ENCODE data around the gene DRGX.

DRGX gene

GRCh38 chr10:49395741-49396665 lies at the start of gene DRGX:
DRGX (minus strand) TSS chr10:49396089; CDS start chr10:49395440, 649 bp downstream.
- no peak for DNase-seq

DNA sequence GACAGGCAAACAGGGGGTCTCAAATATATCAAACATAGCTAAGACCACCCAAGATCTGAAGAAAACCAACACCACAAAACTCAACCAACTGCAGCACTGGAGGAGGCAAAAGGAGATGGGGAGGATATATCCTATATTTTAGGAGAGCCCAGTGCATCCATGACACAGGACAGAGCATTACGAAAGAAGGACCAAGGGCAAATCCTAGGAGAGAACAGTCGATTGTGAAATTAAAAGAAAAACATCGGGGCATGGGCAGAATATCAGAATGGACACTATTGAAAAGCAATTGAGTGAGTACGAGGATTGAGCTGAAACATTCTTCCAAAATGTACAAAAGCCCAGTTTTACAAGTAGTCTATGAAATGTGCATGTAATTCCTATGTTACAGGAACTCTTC lies 48.5 kb upstream of the DRGX start:
- DNase-seq = no peak

GRCh38 chr10:49442863-49443262 lies 47.0 kb upstream of the DRGX start:
- DNase-seq = no peak

DNA sequence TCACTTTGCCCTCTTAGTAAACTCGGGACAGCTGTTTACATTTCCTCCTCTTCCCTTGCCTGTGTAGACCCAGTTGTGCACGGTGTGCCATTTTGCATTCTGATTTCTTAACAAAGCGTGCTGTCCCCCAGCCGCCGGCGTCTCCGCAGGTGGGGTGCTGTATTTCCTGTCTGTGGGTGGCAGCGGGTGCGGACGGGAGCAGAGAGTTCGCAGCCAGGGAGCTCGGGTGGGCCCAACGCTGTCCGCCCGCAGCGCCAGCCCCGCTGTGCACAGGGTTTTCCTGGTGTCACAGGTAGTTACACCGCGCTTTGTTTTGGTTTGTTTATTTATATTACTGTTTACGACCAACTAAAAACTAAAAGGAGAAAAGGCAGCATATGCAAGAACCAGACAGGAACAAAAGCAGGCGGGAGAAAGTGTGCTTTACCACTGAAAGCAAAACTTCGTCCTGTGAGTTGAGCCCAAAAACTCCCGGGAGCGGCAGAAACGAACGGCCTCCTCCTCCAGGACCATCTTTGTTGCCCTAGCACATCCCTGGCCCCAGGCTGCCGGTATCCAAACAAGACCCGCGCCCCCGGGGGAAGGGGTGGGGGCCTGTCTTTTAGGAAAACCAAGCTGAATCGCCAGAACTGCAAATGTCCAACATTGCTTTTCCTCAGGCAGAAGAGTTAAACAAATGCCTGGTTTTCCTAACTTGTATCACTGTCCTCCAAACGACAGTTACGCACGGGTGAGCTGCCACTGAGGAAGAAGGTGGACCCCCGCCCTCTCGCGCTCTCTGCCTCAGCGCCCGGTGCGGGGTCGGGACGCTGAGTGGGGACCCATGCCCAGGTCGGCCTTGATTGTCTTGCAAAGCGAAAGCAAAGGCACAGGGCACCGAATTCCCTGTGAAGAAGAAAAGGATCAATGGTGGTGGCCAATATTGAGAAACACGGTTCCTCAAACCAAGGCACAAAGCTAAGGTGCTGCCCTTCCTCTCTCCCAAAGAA lies 45.9 kb upstream of the DRGX start:
- no peak for DNase-seq

GRCh38 chr10:49435225-49435624 lies 39.3 kb upstream of the DRGX start:
- DNase-seq = no peak

- DNase-seq = no peak
Observed at GRCh38 chr10:49433069-49433468, 37.2 kb upstream of the DRGX start.

GRCh38 chr10:49431426-49431825 lies 35.5 kb upstream of the DRGX start:
- DNase-seq = no peak

GRCh38 chr10:49429458-49429857 lies 33.6 kb upstream of the DRGX start:
- no peak for DNase-seq

GRCh38 chr10:49426490-49427360 lies 30.8 kb upstream of the DRGX start:
- no peak for DNase-seq

GRCh38 chr10:49419005-49419404 lies 23.1 kb upstream of the DRGX start:
- DNase-seq = no peak

- no peak for DNase-seq
Observed at GRCh38 chr10:49418328-49418727, 22.4 kb upstream of the DRGX start.

DNA sequence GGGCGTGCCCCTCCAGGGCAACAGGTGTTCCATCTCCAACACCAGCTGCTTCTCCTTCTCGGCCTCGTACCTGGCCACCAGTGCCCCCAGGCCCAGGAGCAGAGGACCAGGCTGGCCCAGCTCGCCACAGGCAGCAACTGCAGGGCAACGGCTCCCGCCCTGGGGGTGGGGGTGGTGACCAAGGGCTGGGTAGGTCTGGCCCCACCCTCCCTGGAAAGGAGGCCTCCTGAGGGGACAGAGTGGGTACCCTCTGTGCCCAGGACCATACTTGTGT lies 22.1 kb upstream of the DRGX start:
- no peak for DNase-seq

DNA sequence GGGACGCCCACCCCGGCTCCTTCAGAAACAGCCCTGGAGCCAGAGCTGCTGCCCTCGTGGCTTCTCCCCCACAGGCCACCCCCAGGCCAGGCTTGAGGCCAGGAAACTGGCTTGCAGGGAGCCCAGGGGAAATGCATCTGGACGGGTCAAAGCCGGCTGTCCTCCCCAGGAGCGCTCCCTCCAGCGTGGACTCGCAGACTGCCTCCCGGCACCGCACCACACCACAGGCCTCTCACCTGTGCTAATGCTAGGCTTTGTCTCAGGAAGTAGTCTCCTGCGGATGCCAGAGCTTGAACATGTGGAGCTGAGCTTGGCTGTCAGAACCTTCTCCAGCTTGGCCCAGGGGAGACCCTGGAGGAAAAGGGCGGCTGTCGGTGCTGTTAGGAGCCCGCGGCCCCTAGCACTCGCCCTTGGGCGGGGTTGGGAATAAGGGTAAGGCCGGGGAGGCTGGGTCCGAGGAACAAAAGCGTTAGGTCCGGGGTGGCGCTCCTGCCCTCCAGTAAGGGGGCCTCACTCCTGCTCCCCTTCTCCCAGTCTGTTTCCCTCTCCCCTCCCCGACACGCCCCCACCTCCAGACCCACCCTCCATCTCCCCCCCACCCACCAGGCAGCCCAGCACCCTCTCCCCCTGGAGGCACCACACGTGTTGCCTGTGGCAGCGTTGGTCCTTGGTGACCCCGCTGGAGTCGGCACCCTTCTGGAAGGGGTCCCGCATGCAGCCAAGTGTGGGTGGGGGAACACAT lies 21.6 kb upstream of the DRGX start:
- no peak for DNase-seq

GRCh38 chr10:49415846-49416245 lies 20.0 kb upstream of the DRGX start:
- no peak for DNase-seq

- no peak for DNase-seq
Observed at GRCh38 chr10:49415109-49415508, 19.2 kb upstream of the DRGX start.

- no peak for DNase-seq
Observed at GRCh38 chr10:49414496-49414895, 18.6 kb upstream of the DRGX start.

DNA sequence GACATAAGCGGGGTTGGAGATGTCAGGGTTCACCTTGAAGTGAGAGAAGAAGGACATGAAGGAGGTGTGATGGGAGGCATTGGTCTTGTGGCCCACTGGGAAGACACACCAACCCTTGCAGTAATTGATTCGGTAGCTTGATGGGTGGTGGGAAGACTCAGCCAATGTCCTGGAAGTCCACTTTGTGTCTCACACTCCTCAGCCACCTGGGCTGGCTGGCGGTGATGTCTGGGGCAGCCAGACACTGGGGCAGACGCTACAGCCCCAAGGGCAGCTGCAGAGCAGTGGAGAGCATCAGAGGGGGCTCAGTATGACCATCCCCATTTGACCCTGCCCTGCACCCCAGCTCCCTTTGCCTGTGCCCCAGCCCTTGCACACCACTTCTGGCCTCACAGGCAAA lies 16.7 kb upstream of the DRGX start:
- no peak for DNase-seq

GRCh38 chr10:49410365-49411074 lies 14.6 kb upstream of the DRGX start:
- no peak for DNase-seq

- DNase-seq = no peak
Observed at GRCh38 chr10:49409755-49410154, 13.9 kb upstream of the DRGX start.

DNA sequence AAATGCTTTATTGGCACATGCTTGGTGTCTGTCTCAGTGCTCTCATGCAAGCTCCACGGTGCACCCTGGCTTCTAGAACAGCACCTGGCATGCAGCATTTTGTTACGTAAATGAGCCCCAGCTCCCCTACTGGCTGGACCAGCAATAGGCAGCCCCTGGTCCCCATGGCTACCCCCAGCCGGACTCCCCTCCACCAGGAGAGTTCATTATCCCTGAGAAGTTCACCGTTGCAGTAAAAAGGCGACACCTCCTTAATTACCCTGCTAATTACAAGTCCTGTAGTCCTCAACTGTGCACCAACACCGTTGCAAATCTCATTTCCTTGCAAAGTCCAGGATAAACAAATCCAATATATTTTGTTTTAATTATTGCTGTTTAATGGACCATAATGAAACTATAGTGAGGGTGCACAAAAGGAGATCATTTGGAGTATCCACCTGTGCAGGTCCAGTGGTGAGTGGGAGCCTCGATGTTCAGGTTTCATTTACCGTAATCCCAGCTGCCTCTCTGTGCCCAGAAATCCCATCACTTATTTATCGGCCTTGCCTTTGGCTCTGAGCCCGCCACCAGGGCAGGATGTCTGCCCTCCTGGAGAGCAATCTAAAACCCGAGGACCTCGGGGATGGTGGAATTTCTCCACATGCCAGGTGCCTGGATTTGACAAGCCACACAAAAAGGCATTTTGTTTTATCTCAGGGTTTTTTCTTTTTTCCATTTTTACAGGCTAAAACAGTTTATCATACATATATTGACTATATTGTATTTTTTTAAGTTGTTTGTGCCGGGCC lies 12.8 kb upstream of the DRGX start:
- no peak for DNase-seq

Measured in DMS 273 treated with DMSO at 0.1 percent for 48 hours (cell line).